Measurements from ENCODE around the gene LRRC2. TPM values are rescaled to one million over a fixed set of nuclear protein-coding genes. Genes with fewer than 3 reads are reported as not detected.

Gene LRRC2
- total and polyA plus RNA-seq, 2 donors (not counting 1 experiment from before 2014, with no cell fraction given): 3.8 to 6.0 TPM

DNA sequence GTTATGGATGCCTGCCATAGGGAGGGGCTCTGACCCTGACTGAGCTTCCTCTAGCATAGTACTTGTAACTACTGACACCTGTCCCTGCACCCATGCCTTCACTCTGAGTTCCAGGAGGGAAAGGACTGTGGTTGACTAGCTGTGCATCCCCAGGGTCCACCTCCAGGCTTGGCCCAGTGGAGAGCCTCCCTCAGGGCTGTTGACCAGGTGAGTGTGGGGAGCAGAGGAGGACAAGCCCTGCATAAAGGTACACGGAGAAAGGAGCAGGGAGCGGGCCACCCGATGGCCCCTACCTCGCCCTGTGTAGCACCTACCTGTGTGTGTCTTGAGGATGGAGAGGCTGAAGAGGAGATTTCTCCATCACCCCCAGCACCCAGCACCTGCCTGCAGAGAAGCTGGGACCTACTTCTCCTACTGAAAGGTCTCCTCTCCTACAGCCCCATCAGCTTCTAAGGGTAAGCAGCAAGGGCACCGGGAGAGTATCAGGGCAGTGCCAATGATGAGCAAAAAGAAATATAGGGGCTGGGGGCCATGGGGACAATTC, 94.7 kb downstream of the LRRC2 start:
- Histone ChIP-seq H3K9me3 (ENCODE audit: control insufficient read depth, insufficient read depth, low read depth, low read length) (no peaks in the 10 kb centered on the region), H3K4me3 (replicated peaks in 1 of 4; ENCODE audit: control extremely low read depth in 1 of 4, insufficient read depth in 1 of 4, low read depth in 3 of 4, low read length in 4 of 4) (no peak overlapping the region), H3K4me2 (ENCODE audit: extremely low read depth, insufficient read depth, low read length) (no peak overlapping the region), H3K27ac (ENCODE audit: insufficient read depth, low read length) (no peak overlapping the region), H3K27me3 (ENCODE audit: control insufficient read depth, insufficient read depth, low read length) (peaks cover 18% of the 10 kb centered on the region), H3K79me2 (ENCODE audit: control insufficient read depth, insufficient read depth, low read length) (no peaks in the 10 kb centered on the region), H4K20me1 (ENCODE audit: control insufficient read depth, extremely low read depth, insufficient read depth, low read length) (no peaks in the 10 kb centered on the region), H3K36me3 (ENCODE audit: control insufficient read depth, insufficient read depth, low read length) (no peaks in the 10 kb centered on the region), H3K9ac (ENCODE audit: insufficient read depth, low read length) (no peak overlapping the region), H3K4me1 (ENCODE audit: control insufficient read depth, extremely low read depth, insufficient read depth, low read length) (no peaks in the 10 kb centered on the region), H2AFZ (ENCODE audit: low read length) (no peak overlapping the region)
- no peak for TF ChIP-seq EZH2 (IDR thresholded peaks at IDR 0.05; ENCODE audit: low read length, missing control alignments)
- TF ChIP-seq, protein P1, sequence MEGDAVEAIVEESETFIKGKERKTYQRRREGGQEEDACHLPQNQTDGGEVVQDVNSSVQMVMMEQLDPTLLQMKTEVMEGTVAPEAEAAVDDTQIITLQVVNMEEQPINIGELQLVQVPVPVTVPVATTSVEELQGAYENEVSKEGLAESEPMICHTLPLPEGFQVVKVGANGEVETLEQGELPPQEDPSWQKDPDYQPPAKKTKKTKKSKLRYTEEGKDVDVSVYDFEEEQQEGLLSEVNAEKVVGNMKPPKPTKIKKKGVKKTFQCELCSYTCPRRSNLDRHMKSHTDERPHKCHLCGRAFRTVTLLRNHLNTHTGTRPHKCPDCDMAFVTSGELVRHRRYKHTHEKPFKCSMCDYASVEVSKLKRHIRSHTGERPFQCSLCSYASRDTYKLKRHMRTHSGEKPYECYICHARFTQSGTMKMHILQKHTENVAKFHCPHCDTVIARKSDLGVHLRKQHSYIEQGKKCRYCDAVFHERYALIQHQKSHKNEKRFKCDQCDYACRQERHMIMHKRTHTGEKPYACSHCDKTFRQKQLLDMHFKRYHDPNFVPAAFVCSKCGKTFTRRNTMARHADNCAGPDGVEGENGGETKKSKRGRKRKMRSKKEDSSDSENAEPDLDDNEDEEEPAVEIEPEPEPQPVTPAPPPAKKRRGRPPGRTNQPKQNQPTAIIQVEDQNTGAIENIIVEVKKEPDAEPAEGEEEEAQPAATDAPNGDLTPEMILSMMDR (conservative IDR thresholded peaks at IDR 0.05 in 1 of 2, IDR thresholded peaks at IDR 0.05 in 1 of 2; ENCODE audit: low read depth in 1 of 2, low read length in 2 of 2): no peak
- no peak for DNase-seq (ENCODE audit: low read depth in 2 of 2)

DNA sequence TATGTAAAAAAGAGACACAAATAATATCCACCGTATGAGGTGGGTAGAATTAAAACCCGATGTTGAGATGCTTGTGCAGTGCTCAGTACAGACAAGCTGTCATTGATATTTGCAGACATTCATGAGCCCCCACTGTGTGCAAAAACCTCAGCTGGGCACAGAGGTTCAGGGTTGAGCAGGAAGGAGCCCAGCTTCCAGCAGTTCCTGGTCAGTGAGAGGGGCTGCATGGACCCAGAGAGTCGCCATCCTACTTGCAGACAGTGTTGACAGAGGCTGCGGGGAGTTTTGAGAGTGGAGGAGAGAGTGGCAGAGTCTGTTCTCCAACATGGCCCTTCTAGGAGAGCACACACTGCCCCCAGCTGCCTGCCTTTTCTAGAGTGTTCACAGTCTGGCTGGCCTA, 95.3 kb downstream of the LRRC2 start:
- no peak overlapping the region for H3K27ac ChIP-seq (ENCODE audit: insufficient read depth, low read length)
- no peak overlapping the region for H3K9ac ChIP-seq (ENCODE audit: insufficient read depth, low read length)
- TF ChIP-seq, protein P1 (conservative IDR thresholded peaks at IDR 0.05 in 1 of 2, IDR thresholded peaks at IDR 0.05 in 1 of 2; ENCODE audit: low read depth in 1 of 2, low read length in 2 of 2): no peak
- no peak for TF ChIP-seq EZH2 (IDR thresholded peaks at IDR 0.05; ENCODE audit: low read length, missing control alignments)
- no peak overlapping the region for H3K4me3 ChIP-seq (replicated peaks in 1 of 4; ENCODE audit: control extremely low read depth in 1 of 4, insufficient read depth in 1 of 4, low read depth in 3 of 4, low read length in 4 of 4)
- no peak overlapping the region for H3K4me2 ChIP-seq (ENCODE audit: extremely low read depth, insufficient read depth, low read length)
- no peak overlapping the region for H2AFZ ChIP-seq (ENCODE audit: low read length)
- DNase-seq (ENCODE audit: low read depth in 2 of 2): no peak
- no peaks in the 10 kb centered on the region for H3K79me2 ChIP-seq (ENCODE audit: control insufficient read depth, insufficient read depth, low read length)
- H3K36me3 ChIP-seq (ENCODE audit: control insufficient read depth, insufficient read depth, low read length): no peaks in the 10 kb centered on the region
- H3K9me3 ChIP-seq (ENCODE audit: control insufficient read depth, insufficient read depth, low read depth, low read length): no peaks in the 10 kb centered on the region
- no peaks in the 10 kb centered on the region for H3K4me1 ChIP-seq (ENCODE audit: control insufficient read depth, extremely low read depth, insufficient read depth, low read length)
- no peaks in the 10 kb centered on the region for H4K20me1 ChIP-seq (ENCODE audit: control insufficient read depth, extremely low read depth, insufficient read depth, low read length)
- H3K27me3 ChIP-seq (ENCODE audit: control insufficient read depth, insufficient read depth, low read length): peaks cover 19% of the 10 kb centered on the region

DNA sequence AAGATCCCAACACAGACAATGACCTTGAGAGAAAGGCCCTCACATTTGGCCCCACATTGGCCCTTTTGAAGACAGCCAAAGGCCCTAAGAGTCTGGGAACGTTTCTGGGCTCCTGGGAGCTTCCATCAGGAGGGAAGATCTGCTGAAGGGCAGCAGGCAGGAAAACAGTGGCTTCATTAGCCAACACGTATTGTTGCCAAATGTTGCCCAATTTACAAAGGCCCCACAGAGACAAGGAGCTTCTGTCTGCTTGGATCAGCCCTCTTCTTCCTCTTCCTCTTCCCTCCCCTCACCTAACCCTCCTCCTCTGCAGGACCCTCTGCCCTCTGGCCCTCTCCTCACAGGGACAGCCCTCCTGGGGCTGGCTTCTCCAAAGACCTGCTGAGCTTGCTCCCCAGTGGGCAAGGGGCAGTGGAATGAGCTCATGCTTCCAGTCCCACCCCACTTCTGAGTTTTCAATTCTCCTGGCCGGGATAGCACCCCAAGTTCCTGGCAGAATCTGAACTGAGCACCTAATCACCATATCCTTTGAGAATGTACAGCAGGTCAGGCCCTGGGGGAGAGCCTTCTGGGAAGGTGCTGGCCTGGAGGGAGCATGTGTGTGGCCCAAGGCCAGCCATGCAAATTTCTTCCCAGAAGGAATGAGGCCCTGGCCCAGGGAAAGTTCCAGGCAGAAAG, 96.3 kb downstream of the LRRC2 start:
- H3K4me1 ChIP-seq (ENCODE audit: control insufficient read depth, extremely low read depth, insufficient read depth, low read length): no peaks in the 10 kb centered on the region
- peaks cover 27% of the 10 kb centered on the region for H3K27me3 ChIP-seq (ENCODE audit: control insufficient read depth, insufficient read depth, low read length)
- H3K36me3 ChIP-seq (ENCODE audit: control insufficient read depth, insufficient read depth, low read length): no peaks in the 10 kb centered on the region
- no peaks in the 10 kb centered on the region for H4K20me1 ChIP-seq (ENCODE audit: control insufficient read depth, extremely low read depth, insufficient read depth, low read length)
- H3K9me3 ChIP-seq (ENCODE audit: control insufficient read depth, insufficient read depth, low read depth, low read length): no peaks in the 10 kb centered on the region
- no peak overlapping the region for H3K9ac ChIP-seq (ENCODE audit: insufficient read depth, low read length)
- H3K4me3 ChIP-seq (replicated peaks in 1 of 4; ENCODE audit: control extremely low read depth in 1 of 4, insufficient read depth in 1 of 4, low read depth in 3 of 4, low read length in 4 of 4): no peak overlapping the region
- H3K79me2 ChIP-seq (ENCODE audit: control insufficient read depth, insufficient read depth, low read length): no peaks in the 10 kb centered on the region
- DNase-seq (ENCODE audit: low read depth in 2 of 2): no peak
- no peak overlapping the region for H3K27ac ChIP-seq (ENCODE audit: insufficient read depth, low read length)
- TF ChIP-seq, protein P1 (conservative IDR thresholded peaks at IDR 0.05 in 1 of 2, IDR thresholded peaks at IDR 0.05 in 1 of 2; ENCODE audit: low read depth in 1 of 2, low read length in 2 of 2): no peak
- TF ChIP-seq EZH2 (IDR thresholded peaks at IDR 0.05; ENCODE audit: low read length, missing control alignments): no peak
- H3K4me2 ChIP-seq (ENCODE audit: extremely low read depth, insufficient read depth, low read length): no peak overlapping the region
- H2AFZ ChIP-seq (ENCODE audit: low read length): no peak overlapping the region
